ENCODE measurements around the gene ST3GAL3. TPM values are rescaled to one million over a fixed set of nuclear protein-coding genes. Genes with fewer than 3 reads are reported as not detected.

ST3GAL3 gene
- total RNA-seq, 1 experiment from 2014 or later, result 26.0 TPM

DNA sequence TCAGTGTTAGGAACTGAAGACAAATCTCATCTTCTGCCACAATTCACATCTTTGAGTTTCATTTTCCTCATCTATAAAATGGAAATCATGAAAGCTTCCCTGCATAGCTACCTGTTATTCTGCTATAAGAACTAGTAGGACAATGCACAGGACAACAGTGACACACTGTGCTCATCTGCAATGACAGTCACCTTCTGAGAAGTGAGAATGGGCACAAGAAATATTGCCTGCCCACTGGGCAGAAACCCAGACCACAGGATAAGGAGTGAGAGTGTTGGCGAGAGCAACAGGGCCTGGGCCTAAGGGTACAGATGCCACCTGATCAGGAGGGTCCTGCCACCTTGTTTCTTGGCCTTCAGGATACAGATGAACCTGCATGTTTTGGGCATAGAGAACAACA, 203.0 kb downstream of the ST3GAL3 start:
- Histone ChIP-seq H3K4me3 (ENCODE audit: low read depth in 2 of 2, low read length in 2 of 2) (no peak overlapping the region), H3K4me1 (ENCODE audit: control insufficient read depth, insufficient read depth, low read length) (no peaks in the 10 kb centered on the region), H3K36me3 (ENCODE audit: control insufficient read depth, insufficient read depth, low read length) (no peaks in the 10 kb centered on the region), H3K27ac (ENCODE audit: low read length) (no peak overlapping the region), H3K9me3 (ENCODE audit: control insufficient read depth, insufficient read depth, low read depth, low read length) (no peaks in the 10 kb centered on the region), H3K27me3 (ENCODE audit: control insufficient read depth, insufficient read depth, low read length) (no peaks in the 10 kb centered on the region)
- POLR2A ChIA-PET, result no interaction called here
- DNase-seq (ENCODE audit: low read depth, low spot score) (no peak), ATAC-seq (no peak)
- CTCF ChIA-PET, result no interaction called here
- intact Hi-C loops (cut with micrococcal nuclease; ENCODE audit: unreplicated experiment) (no loop called here), in situ Hi-C loops (cut with HindIII; ENCODE audit: low pct_unique_long_range_greater_than_20kb, low sequenced_read_pairs) (no loop called here)
- BruUV-seq (replicated peaks), result no TSS peak
- TF ChIP-seq TCF7L2 (IDR thresholded peaks at IDR 0.05; ENCODE audit: low read depth, low read length) (no peak), SIN3A (IDR thresholded peaks at IDR 0.05; ENCODE audit: borderline replicate concordance, insufficient read depth, low read depth, low read length) (no peak), POLR2AphosphoS5 (IDR thresholded peaks at IDR 0.05; ENCODE audit: low read depth, low read length) (no peak), CTCF (IDR thresholded peaks at IDR 0.05) (no peak)
- TF ChIP-seq, protein P1, sequence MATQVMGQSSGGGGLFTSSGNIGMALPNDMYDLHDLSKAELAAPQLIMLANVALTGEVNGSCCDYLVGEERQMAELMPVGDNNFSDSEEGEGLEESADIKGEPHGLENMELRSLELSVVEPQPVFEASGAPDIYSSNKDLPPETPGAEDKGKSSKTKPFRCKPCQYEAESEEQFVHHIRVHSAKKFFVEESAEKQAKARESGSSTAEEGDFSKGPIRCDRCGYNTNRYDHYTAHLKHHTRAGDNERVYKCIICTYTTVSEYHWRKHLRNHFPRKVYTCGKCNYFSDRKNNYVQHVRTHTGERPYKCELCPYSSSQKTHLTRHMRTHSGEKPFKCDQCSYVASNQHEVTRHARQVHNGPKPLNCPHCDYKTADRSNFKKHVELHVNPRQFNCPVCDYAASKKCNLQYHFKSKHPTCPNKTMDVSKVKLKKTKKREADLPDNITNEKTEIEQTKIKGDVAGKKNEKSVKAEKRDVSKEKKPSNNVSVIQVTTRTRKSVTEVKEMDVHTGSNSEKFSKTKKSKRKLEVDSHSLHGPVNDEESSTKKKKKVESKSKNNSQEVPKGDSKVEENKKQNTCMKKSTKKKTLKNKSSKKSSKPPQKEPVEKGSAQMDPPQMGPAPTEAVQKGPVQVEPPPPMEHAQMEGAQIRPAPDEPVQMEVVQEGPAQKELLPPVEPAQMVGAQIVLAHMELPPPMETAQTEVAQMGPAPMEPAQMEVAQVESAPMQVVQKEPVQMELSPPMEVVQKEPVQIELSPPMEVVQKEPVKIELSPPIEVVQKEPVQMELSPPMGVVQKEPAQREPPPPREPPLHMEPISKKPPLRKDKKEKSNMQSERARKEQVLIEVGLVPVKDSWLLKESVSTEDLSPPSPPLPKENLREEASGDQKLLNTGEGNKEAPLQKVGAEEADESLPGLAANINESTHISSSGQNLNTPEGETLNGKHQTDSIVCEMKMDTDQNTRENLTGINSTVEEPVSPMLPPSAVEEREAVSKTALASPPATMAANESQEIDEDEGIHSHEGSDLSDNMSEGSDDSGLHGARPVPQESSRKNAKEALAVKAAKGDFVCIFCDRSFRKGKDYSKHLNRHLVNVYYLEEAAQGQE (IDR thresholded peaks at IDR 0.05; ENCODE audit: insufficient read depth in 1 of 2, low read depth in 2 of 2, low read length in 1 of 2), result no peak

GRCh38 chr1:43912607-43913006, 205.3 kb downstream of the ST3GAL3 start:
- Histone ChIP-seq H3K4me3 (ENCODE audit: low read depth in 2 of 2, low read length in 2 of 2) (no peak overlapping the region), H3K36me3 (ENCODE audit: control insufficient read depth, insufficient read depth, low read length) (no peaks in the 10 kb centered on the region), H3K27ac (ENCODE audit: low read length) (no peak overlapping the region), H3K4me1 (ENCODE audit: control insufficient read depth, insufficient read depth, low read length) (no peaks in the 10 kb centered on the region), H3K9me3 (ENCODE audit: control insufficient read depth, insufficient read depth, low read depth, low read length) (no peaks in the 10 kb centered on the region), H3K27me3 (ENCODE audit: control insufficient read depth, insufficient read depth, low read length) (no peaks in the 10 kb centered on the region)
- no TSS peak for BruUV-seq (replicated peaks)
- TF ChIP-seq TCF7L2 (IDR thresholded peaks at IDR 0.05; ENCODE audit: low read depth, low read length), result no peak
- in situ Hi-C loops (cut with HindIII; ENCODE audit: low pct_unique_long_range_greater_than_20kb, low sequenced_read_pairs) (no loop called here), intact Hi-C loops (cut with micrococcal nuclease; ENCODE audit: unreplicated experiment) (no loop called here)
- DNase-seq (ENCODE audit: low read depth, low spot score) (no peak), ATAC-seq (peak; percentile 42; the same call in 1 of the 2 replicates)
- POLR2A ChIA-PET, result no interaction called here
- CTCF ChIA-PET, result no interaction called here

DNA sequence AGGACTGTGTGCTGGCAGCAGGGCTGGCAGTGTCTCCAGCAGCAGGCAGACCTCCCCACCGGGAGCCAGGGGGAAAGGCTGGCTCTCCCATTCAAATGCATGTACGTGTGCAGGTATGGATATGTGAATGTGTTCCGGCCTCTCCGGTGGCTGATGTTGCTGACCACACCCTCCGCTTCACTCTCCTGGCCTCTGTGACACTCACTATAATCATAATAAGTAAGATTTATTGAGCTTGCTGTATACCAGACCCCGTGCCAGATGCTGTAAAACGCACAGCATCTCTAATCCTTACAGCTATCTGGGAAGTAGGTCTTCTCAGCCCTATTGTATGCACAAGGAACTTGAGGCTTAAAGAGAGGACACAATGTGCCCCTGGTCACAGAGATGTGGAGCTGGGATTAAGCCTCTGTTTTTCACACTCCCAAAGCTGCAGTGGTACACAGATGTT, 205.7 kb downstream of the ST3GAL3 start:
- ATAC-seq, result 0 out of 2 replicates have a peak, but pooled peaks have one; percentile 17
- Histone ChIP-seq H3K27ac (ENCODE audit: low read length) (no peak overlapping the region), H3K36me3 (ENCODE audit: control insufficient read depth, insufficient read depth, low read length) (no peaks in the 10 kb centered on the region), H3K4me3 (ENCODE audit: low read depth in 2 of 2, low read length in 2 of 2) (no peak overlapping the region), H3K9me3 (ENCODE audit: control insufficient read depth, insufficient read depth, low read depth, low read length) (no peaks in the 10 kb centered on the region), H3K27me3 (ENCODE audit: control insufficient read depth, insufficient read depth, low read length) (no peaks in the 10 kb centered on the region), H3K4me1 (ENCODE audit: control insufficient read depth, insufficient read depth, low read length) (no peaks in the 10 kb centered on the region)
- no peak for DNase-seq (ENCODE audit: low read depth, low spot score)
- POLR2A ChIA-PET, result no interaction called here
- TF ChIP-seq POLR2AphosphoS5 (IDR thresholded peaks at IDR 0.05; ENCODE audit: low read depth, low read length) (no peak), CTCF (IDR thresholded peaks at IDR 0.05) (no peak), TCF7L2 (IDR thresholded peaks at IDR 0.05; ENCODE audit: low read depth, low read length) (no peak), SIN3A (IDR thresholded peaks at IDR 0.05; ENCODE audit: borderline replicate concordance, insufficient read depth, low read depth, low read length) (no peak)
- TF ChIP-seq, protein P1 (IDR thresholded peaks at IDR 0.05; ENCODE audit: insufficient read depth in 1 of 2, low read depth in 2 of 2, low read length in 1 of 2), result no peak
- in situ Hi-C loops (cut with HindIII; ENCODE audit: low pct_unique_long_range_greater_than_20kb, low sequenced_read_pairs) (no loop called here), intact Hi-C loops (cut with micrococcal nuclease; ENCODE audit: unreplicated experiment) (no loop called here)
- CTCF ChIA-PET, result interaction anchor here (0.6 kb wide), 1 partner anchor 122 kb away, joined by 3 read pairs; no protein-coding TSS in a partner anchor
- BruUV-seq (replicated peaks), result no TSS peak
